ENCODE data around the gene NTM.

Gene NTM

DNA sequence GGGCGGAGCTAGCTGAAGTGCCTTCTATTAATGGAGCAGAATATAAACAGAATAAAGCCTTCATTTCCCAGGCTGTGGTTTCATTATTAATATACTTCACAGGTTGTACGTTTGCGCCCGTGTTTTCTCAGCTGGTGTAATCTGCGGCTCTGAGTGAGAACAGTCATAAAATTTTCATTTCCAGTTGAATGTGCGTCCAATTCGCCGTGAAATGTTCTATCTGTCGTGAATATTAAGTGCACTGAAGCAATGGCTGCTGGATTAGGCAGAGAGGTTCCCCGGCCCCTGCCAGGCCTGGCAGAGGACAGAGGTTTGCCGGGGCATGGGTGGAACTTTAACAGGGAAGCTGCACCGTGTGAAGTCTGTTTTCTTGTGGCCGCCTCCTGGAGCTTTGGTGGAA, 874.4 kb downstream of the NTM start:
- H3K27me3 ChIP-seq (ENCODE audit: control insufficient read depth in 1 of 2, insufficient read depth in 2 of 2, low read length in 2 of 2): no peaks in the 10 kb centered on the region
- H3K27ac ChIP-seq (ENCODE audit: low read depth, low read length): no peak overlapping the region
- no peaks in the 10 kb centered on the region for H3K4me1 ChIP-seq (ENCODE audit: control insufficient read depth in 1 of 2, insufficient read depth in 2 of 2, low read length in 2 of 2)
- no peak overlapping the region for H3K4me3 ChIP-seq (ENCODE audit: low read depth in 1 of 2, low read length in 2 of 2)
- no peaks in the 10 kb centered on the region for H3K36me3 ChIP-seq (ENCODE audit: control insufficient read depth in 1 of 2, insufficient read depth in 2 of 2, low read length in 2 of 2)
- H3K9ac ChIP-seq (ENCODE audit: low read depth in 1 of 2, low read length in 2 of 2): no peak overlapping the region
- no peaks in the 10 kb centered on the region for H3K9me3 ChIP-seq (ENCODE audit: control insufficient read depth in 1 of 2, low read length in 2 of 2)

DNA sequence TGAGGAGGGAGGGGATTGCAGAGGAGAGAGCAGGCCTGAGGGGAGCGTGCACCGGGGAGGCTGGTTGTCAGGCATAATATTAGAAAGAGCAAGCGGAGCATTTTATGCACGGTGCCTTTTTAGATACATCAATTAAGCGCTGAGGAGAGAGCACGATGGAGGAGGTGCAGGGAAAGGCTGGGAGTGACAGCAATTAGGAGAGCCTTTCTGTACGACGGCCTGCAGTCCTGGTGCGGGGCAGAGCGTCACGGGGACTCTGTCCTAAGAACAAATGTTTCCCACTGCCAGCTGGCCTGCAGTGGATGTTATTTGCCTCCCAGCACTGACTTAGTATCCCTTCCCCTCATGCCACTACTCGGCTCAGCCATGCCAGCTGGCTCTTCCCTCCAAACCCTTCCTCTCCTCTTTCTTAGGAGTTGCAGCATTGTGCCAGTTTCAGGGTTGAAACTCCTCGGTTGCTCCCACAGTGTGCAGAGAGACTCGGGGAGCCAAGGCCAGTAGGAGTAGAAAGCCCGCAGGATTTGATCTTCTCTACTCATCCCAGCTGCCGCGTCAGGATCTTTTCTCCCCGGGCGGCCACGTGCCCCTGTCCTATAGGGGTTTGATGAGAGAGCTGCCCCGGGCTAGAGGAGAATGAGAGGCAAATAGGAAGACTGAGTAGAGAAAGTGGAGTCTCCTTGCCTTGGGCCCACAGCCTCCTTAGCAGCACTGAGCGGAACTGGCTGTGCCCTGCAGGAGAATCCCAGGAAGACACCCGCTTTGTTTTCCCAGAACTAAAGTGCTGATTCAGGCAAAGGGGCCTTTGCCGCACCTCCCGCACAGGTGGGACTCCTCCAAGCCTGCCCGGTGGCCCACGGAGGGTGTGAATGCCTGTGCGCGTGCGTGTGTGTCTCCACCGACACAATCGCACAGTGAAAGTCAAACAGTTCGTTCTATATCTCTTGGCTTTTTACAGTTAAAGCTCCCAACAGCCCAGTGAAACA, 875.3 kb downstream of the NTM start:
- no peaks in the 10 kb centered on the region for H3K27me3 ChIP-seq (ENCODE audit: control insufficient read depth in 1 of 2, insufficient read depth in 2 of 2, low read length in 2 of 2)
- no peak overlapping the region for H3K4me3 ChIP-seq (ENCODE audit: low read depth in 1 of 2, low read length in 2 of 2)
- no peak overlapping the region for H3K27ac ChIP-seq (ENCODE audit: low read depth, low read length)
- H3K36me3 ChIP-seq (ENCODE audit: control insufficient read depth in 1 of 2, insufficient read depth in 2 of 2, low read length in 2 of 2): no peaks in the 10 kb centered on the region
- H3K4me1 ChIP-seq (ENCODE audit: control insufficient read depth in 1 of 2, insufficient read depth in 2 of 2, low read length in 2 of 2): no peaks in the 10 kb centered on the region
- H3K9ac ChIP-seq (ENCODE audit: low read depth in 1 of 2, low read length in 2 of 2): no peak overlapping the region
- H3K9me3 ChIP-seq (ENCODE audit: control insufficient read depth in 1 of 2, low read length in 2 of 2): no peaks in the 10 kb centered on the region

GRCh38 chr11:132248580-132248979, 878.2 kb downstream of the NTM start:
- Histone ChIP-seq H3K9me3 (ENCODE audit: control insufficient read depth in 1 of 2, low read length in 2 of 2) (no peaks in the 10 kb centered on the region), H3K36me3 (ENCODE audit: control insufficient read depth in 1 of 2, insufficient read depth in 2 of 2, low read length in 2 of 2) (no peaks in the 10 kb centered on the region), H3K4me1 (ENCODE audit: control insufficient read depth in 1 of 2, insufficient read depth in 2 of 2, low read length in 2 of 2) (no peaks in the 10 kb centered on the region), H3K27me3 (ENCODE audit: control insufficient read depth in 1 of 2, insufficient read depth in 2 of 2, low read length in 2 of 2) (no peaks in the 10 kb centered on the region), H3K9ac (ENCODE audit: low read depth in 1 of 2, low read length in 2 of 2) (no peak overlapping the region), H3K27ac (ENCODE audit: low read depth, low read length) (no peak overlapping the region), H3K4me3 (ENCODE audit: low read depth in 1 of 2, low read length in 2 of 2) (no peak overlapping the region)

- H3K9me3 ChIP-seq (ENCODE audit: control insufficient read depth in 1 of 2, low read length in 2 of 2): no peaks in the 10 kb centered on the region
- no peaks in the 10 kb centered on the region for H3K4me1 ChIP-seq (ENCODE audit: control insufficient read depth in 1 of 2, insufficient read depth in 2 of 2, low read length in 2 of 2)
- no peak overlapping the region for H3K4me3 ChIP-seq (ENCODE audit: low read depth in 1 of 2, low read length in 2 of 2)
- H3K27ac ChIP-seq (ENCODE audit: low read depth, low read length): no peak overlapping the region
- H3K36me3 ChIP-seq (ENCODE audit: control insufficient read depth in 1 of 2, insufficient read depth in 2 of 2, low read length in 2 of 2): no peaks in the 10 kb centered on the region
- H3K9ac ChIP-seq (ENCODE audit: low read depth in 1 of 2, low read length in 2 of 2): no peak overlapping the region
- H3K27me3 ChIP-seq (ENCODE audit: control insufficient read depth in 1 of 2, insufficient read depth in 2 of 2, low read length in 2 of 2): no peaks in the 10 kb centered on the region
These were observed 878.8 kb downstream of the NTM start for GRCh38 chr11:132249256-132249655.

DNA sequence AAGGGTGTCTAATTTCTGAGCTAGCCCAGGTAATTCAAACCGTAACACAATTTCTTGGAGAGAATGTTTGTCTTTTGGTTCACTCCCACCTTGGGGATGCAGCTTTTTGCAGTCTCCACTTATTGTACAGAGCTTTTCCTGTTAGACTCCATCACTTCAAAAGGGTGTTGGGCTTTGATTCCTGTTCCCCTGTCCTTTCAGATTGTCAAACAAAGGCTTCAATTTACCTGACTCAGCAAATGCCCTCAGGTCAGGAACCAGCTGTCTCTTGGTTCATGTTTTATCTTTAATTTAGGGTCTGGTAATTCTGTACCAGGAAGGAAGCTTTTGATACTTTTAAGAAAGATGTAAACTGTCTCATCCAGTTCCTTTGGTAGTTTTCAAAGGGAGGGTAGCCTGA, 880.6 kb downstream of the NTM start:
- H3K9me3 ChIP-seq (ENCODE audit: control insufficient read depth in 1 of 2, low read length in 2 of 2): no peaks in the 10 kb centered on the region
- H3K4me3 ChIP-seq (ENCODE audit: low read depth in 1 of 2, low read length in 2 of 2): no peak overlapping the region
- no peaks in the 10 kb centered on the region for H3K36me3 ChIP-seq (ENCODE audit: control insufficient read depth in 1 of 2, insufficient read depth in 2 of 2, low read length in 2 of 2)
- H3K27ac ChIP-seq (ENCODE audit: low read depth, low read length): no peak overlapping the region
- no peaks in the 10 kb centered on the region for H3K27me3 ChIP-seq (ENCODE audit: control insufficient read depth in 1 of 2, insufficient read depth in 2 of 2, low read length in 2 of 2)
- no peaks in the 10 kb centered on the region for H3K4me1 ChIP-seq (ENCODE audit: control insufficient read depth in 1 of 2, insufficient read depth in 2 of 2, low read length in 2 of 2)
- no peak overlapping the region for H3K9ac ChIP-seq (ENCODE audit: low read depth in 1 of 2, low read length in 2 of 2)

DNA sequence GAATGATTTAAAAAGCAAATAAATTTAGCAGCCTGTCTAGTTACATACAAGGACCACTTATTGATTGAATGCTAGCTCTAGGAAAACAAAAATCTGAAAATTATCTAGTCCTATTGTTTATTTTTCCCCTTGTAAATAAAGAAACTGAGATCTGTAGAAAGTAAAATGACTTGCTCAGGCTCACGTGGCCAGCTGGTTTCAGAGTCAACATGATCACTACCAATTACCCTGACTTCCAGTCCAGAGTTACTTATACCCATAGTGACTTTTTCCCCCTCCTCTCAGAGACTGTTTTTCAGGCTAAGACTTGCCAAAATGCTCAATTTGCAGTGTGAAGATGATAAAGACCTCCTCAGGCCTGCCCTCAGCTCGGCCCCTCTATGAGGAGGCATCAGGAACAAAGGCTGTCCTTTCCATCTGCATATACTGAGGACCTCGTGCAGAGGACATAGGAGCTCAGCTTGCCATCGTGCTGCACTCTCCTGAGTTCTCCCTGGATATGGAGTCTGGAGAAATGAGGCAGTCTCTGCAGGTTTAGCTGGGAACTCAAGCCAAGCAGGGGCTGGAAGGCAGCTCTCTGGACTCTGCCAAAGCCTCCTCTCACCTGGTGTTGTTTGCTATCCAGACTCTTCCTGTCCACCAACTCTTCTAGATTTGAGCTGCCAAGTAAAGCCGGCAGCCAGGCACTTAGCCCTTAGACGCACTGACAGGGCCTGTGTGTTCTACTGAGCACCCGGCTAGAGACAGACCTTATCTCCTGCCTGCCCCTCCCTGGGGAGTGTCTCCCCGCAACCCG, 883.3 kb downstream of the NTM start:
- H3K4me1 ChIP-seq (ENCODE audit: control insufficient read depth in 1 of 2, insufficient read depth in 2 of 2, low read length in 2 of 2): no peaks in the 10 kb centered on the region

DNA sequence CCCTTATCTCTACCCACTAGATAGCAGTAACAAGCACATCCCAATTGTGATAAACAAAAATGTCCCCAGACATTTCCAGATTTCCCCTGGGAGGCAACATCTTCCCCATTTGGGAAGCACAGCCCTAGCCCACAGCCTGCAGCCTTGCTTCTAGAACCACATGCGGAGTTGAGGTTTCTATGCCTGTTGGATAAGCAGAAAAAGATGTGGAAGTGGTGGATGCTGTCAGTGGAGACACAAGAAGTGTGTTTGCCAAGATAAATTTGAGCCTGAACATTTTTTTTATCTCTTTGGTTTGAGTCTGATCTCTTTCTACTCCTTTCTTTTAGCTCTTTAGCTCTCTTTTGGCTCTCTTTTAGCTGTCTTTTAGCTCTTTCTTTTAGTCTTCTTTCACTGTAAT, 884.5 kb downstream of the NTM start:
- H3K4me3 ChIP-seq (ENCODE audit: low read depth in 1 of 2, low read length in 2 of 2): no peak overlapping the region
- no peaks in the 10 kb centered on the region for H3K9me3 ChIP-seq (ENCODE audit: control insufficient read depth in 1 of 2, low read length in 2 of 2)
- no peak overlapping the region for H3K9ac ChIP-seq (ENCODE audit: low read depth in 1 of 2, low read length in 2 of 2)
- H3K27me3 ChIP-seq (ENCODE audit: control insufficient read depth in 1 of 2, insufficient read depth in 2 of 2, low read length in 2 of 2): no peaks in the 10 kb centered on the region
- H3K36me3 ChIP-seq (ENCODE audit: control insufficient read depth in 1 of 2, insufficient read depth in 2 of 2, low read length in 2 of 2): no peaks in the 10 kb centered on the region
- no peak overlapping the region for H3K27ac ChIP-seq (ENCODE audit: low read depth, low read length)
- no peaks in the 10 kb centered on the region for H3K4me1 ChIP-seq (ENCODE audit: control insufficient read depth in 1 of 2, insufficient read depth in 2 of 2, low read length in 2 of 2)

More for the DNA sequence above, 883.3 kb downstream of the NTM start:
- no peak overlapping the region for H3K9ac ChIP-seq (ENCODE audit: low read depth in 1 of 2, low read length in 2 of 2)
- no peak overlapping the region for H3K27ac ChIP-seq (ENCODE audit: low read depth, low read length)
- H3K9me3 ChIP-seq (ENCODE audit: control insufficient read depth in 1 of 2, low read length in 2 of 2): no peaks in the 10 kb centered on the region
- no peaks in the 10 kb centered on the region for H3K36me3 ChIP-seq (ENCODE audit: control insufficient read depth in 1 of 2, insufficient read depth in 2 of 2, low read length in 2 of 2)
- H3K4me3 ChIP-seq (ENCODE audit: low read depth in 1 of 2, low read length in 2 of 2): no peak overlapping the region
- no peaks in the 10 kb centered on the region for H3K27me3 ChIP-seq (ENCODE audit: control insufficient read depth in 1 of 2, insufficient read depth in 2 of 2, low read length in 2 of 2)

GRCh38 chr11:132256528-132257279, 886.3 kb downstream of the NTM start:
- Histone ChIP-seq H3K9ac (ENCODE audit: low read depth in 1 of 2, low read length in 2 of 2) (no peak overlapping the region), H3K4me3 (ENCODE audit: low read depth in 1 of 2, low read length in 2 of 2) (no peak overlapping the region), H3K4me1 (ENCODE audit: control insufficient read depth in 1 of 2, insufficient read depth in 2 of 2, low read length in 2 of 2) (no peaks in the 10 kb centered on the region), H3K36me3 (ENCODE audit: control insufficient read depth in 1 of 2, insufficient read depth in 2 of 2, low read length in 2 of 2) (no peaks in the 10 kb centered on the region), H3K27ac (ENCODE audit: low read depth, low read length) (no peak overlapping the region), H3K9me3 (ENCODE audit: control insufficient read depth in 1 of 2, low read length in 2 of 2) (no peaks in the 10 kb centered on the region), H3K27me3 (ENCODE audit: control insufficient read depth in 1 of 2, insufficient read depth in 2 of 2, low read length in 2 of 2) (no peaks in the 10 kb centered on the region)

GRCh38 chr11:132257871-132258270, 887.5 kb downstream of the NTM start:
- no peak overlapping the region for H3K4me3 ChIP-seq (ENCODE audit: low read depth in 1 of 2, low read length in 2 of 2)
- no peak overlapping the region for H3K27ac ChIP-seq (ENCODE audit: low read depth, low read length)
- no peaks in the 10 kb centered on the region for H3K4me1 ChIP-seq (ENCODE audit: control insufficient read depth in 1 of 2, insufficient read depth in 2 of 2, low read length in 2 of 2)

GRCh38 chr11:132258875-132259274, 888.5 kb downstream of the NTM start:
- Histone ChIP-seq H3K9me3 (ENCODE audit: control insufficient read depth in 1 of 2, low read length in 2 of 2) (no peaks in the 10 kb centered on the region), H3K4me3 (ENCODE audit: low read depth in 1 of 2, low read length in 2 of 2) (no peak overlapping the region), H3K36me3 (ENCODE audit: control insufficient read depth in 1 of 2, insufficient read depth in 2 of 2, low read length in 2 of 2) (no peaks in the 10 kb centered on the region), H3K9ac (ENCODE audit: low read depth in 1 of 2, low read length in 2 of 2) (no peak overlapping the region), H3K27me3 (ENCODE audit: control insufficient read depth in 1 of 2, insufficient read depth in 2 of 2, low read length in 2 of 2) (no peaks in the 10 kb centered on the region), H3K27ac (ENCODE audit: low read depth, low read length) (no peak overlapping the region), H3K4me1 (ENCODE audit: control insufficient read depth in 1 of 2, insufficient read depth in 2 of 2, low read length in 2 of 2) (no peaks in the 10 kb centered on the region)

More at GRCh38 chr11:132257871-132258270, 887.5 kb downstream of the NTM start:
- no peaks in the 10 kb centered on the region for H3K27me3 ChIP-seq (ENCODE audit: control insufficient read depth in 1 of 2, insufficient read depth in 2 of 2, low read length in 2 of 2)
- H3K9me3 ChIP-seq (ENCODE audit: control insufficient read depth in 1 of 2, low read length in 2 of 2): no peaks in the 10 kb centered on the region
- no peaks in the 10 kb centered on the region for H3K36me3 ChIP-seq (ENCODE audit: control insufficient read depth in 1 of 2, insufficient read depth in 2 of 2, low read length in 2 of 2)
- no peak overlapping the region for H3K9ac ChIP-seq (ENCODE audit: low read depth in 1 of 2, low read length in 2 of 2)
